ENCODE data around the gene TGFBR3.
"Not testable (repeated sequence)": the region's sequence is repeated elsewhere in the genome, so short reads cannot be mapped to it uniquely, and the experiment has no call there.

TGFBR3 gene

GRCh38 chr1:91836331-91837040 lies 49.5 kb downstream of the TGFBR3 start:
- Histone ChIP-seq H3F3A (ENCODE audit: insufficient read depth) (no peaks in the 10 kb centered on the region), H3K9me2 (replicated peaks; ENCODE audit: insufficient read depth, low read length) (no peaks in the 10 kb centered on the region), H3K27ac (ENCODE audit: low read depth, low read length) (no peak overlapping the region), H3K79me2 (ENCODE audit: insufficient read depth, low read length) (no peaks in the 10 kb centered on the region), H3K4me2 (ENCODE audit: low read depth, low read length, poor library complexity, severe bottlenecking) (no peak overlapping the region), H3K27me3 (ENCODE audit: low read length) (no peaks in the 10 kb centered on the region), H4K20me1 (ENCODE audit: low read depth, low read length) (no peaks in the 10 kb centered on the region), H2AFZ (ENCODE audit: low read depth, low read length, severe bottlenecking) (no peak overlapping the region), H3K36me3 (ENCODE audit: low read length) (no peaks in the 10 kb centered on the region), H3K4me3 (ENCODE audit: insufficient read depth, low read length, poor library complexity, severe bottlenecking) (no peak overlapping the region), H3K9me3 (ENCODE audit: insufficient read depth, low read length) (no peaks in the 10 kb centered on the region), H3K9ac (ENCODE audit: low read length) (no peak overlapping the region)
- TF ChIP-seq EZH2phosphoT487 (conservative IDR thresholded peaks at IDR 0.05; ENCODE audit: low read length) (no peak), CTCF (IDR thresholded peaks at IDR 0.05; ENCODE audit: insufficient read depth, low read length, poor library complexity, severe bottlenecking) (no peak)

- TF ChIP-seq CTCF (IDR thresholded peaks at IDR 0.05; ENCODE audit: insufficient read depth, low read length, poor library complexity, severe bottlenecking) (no peak), EZH2phosphoT487 (conservative IDR thresholded peaks at IDR 0.05; ENCODE audit: low read length) (no peak)
- no peak overlapping the region for H2AFZ ChIP-seq (ENCODE audit: low read depth, low read length, severe bottlenecking)
- H3K27ac ChIP-seq (ENCODE audit: low read depth, low read length): no peak overlapping the region
- no peak overlapping the region for H3K4me3 ChIP-seq (ENCODE audit: insufficient read depth, low read length, poor library complexity, severe bottlenecking)
- H3K36me3 ChIP-seq (ENCODE audit: low read length): no peaks in the 10 kb centered on the region
- H3K9me3 ChIP-seq (ENCODE audit: insufficient read depth, low read length): no peaks in the 10 kb centered on the region
- H3K79me2 ChIP-seq (ENCODE audit: insufficient read depth, low read length): no peaks in the 10 kb centered on the region
- H4K20me1 ChIP-seq (ENCODE audit: low read depth, low read length): no peaks in the 10 kb centered on the region
- H3K9me2 ChIP-seq (replicated peaks; ENCODE audit: insufficient read depth, low read length): no peaks in the 10 kb centered on the region
- no peaks in the 10 kb centered on the region for H3K27me3 ChIP-seq (ENCODE audit: low read length)
- no peak overlapping the region for H3K9ac ChIP-seq (ENCODE audit: low read length)
- H3F3A ChIP-seq (ENCODE audit: insufficient read depth): no peaks in the 10 kb centered on the region
- no peak overlapping the region for H3K4me2 ChIP-seq (ENCODE audit: low read depth, low read length, poor library complexity, severe bottlenecking)
Measured at GRCh38 chr1:91835087-91835521, 50.8 kb downstream of the TGFBR3 start.

GRCh38 chr1:91834549-91834948 lies 51.4 kb downstream of the TGFBR3 start:
- not testable (repeated sequence) for H3K36me3 ChIP-seq (ENCODE audit: low read length); H3K79me2 ChIP-seq (ENCODE audit: insufficient read depth, low read length); H3K9me3 ChIP-seq (ENCODE audit: insufficient read depth, low read length); H4K20me1 ChIP-seq (ENCODE audit: low read depth, low read length); H3K4me2 ChIP-seq (ENCODE audit: low read depth, low read length, poor library complexity, severe bottlenecking); H3K4me3 ChIP-seq (ENCODE audit: insufficient read depth, low read length, poor library complexity, severe bottlenecking); H3F3A ChIP-seq (ENCODE audit: insufficient read depth); H3K9ac ChIP-seq (ENCODE audit: low read length); H3K27ac ChIP-seq (ENCODE audit: low read depth, low read length); H2AFZ ChIP-seq (ENCODE audit: low read depth, low read length, severe bottlenecking); H3K9me2 ChIP-seq (replicated peaks; ENCODE audit: insufficient read depth, low read length); H3K27me3 ChIP-seq (ENCODE audit: low read length)

GRCh38 chr1:91833946-91834345 lies 52.0 kb downstream of the TGFBR3 start:
- TF ChIP-seq EZH2phosphoT487 (conservative IDR thresholded peaks at IDR 0.05; ENCODE audit: low read length) (no peak), CTCF (IDR thresholded peaks at IDR 0.05; ENCODE audit: insufficient read depth, low read length, poor library complexity, severe bottlenecking) (no peak)
- Histone ChIP-seq H4K20me1 (ENCODE audit: low read depth, low read length) (no peaks in the 10 kb centered on the region), H3K27me3 (ENCODE audit: low read length) (no peaks in the 10 kb centered on the region), H3F3A (ENCODE audit: insufficient read depth) (no peaks in the 10 kb centered on the region), H2AFZ (ENCODE audit: low read depth, low read length, severe bottlenecking) (no peak overlapping the region), H3K9ac (ENCODE audit: low read length) (no peak overlapping the region), H3K9me2 (replicated peaks; ENCODE audit: insufficient read depth, low read length) (no peaks in the 10 kb centered on the region), H3K79me2 (ENCODE audit: insufficient read depth, low read length) (no peaks in the 10 kb centered on the region), H3K27ac (ENCODE audit: low read depth, low read length) (no peak overlapping the region), H3K9me3 (ENCODE audit: insufficient read depth, low read length) (no peaks in the 10 kb centered on the region), H3K4me2 (ENCODE audit: low read depth, low read length, poor library complexity, severe bottlenecking) (no peak overlapping the region), H3K36me3 (ENCODE audit: low read length) (no peaks in the 10 kb centered on the region), H3K4me3 (ENCODE audit: insufficient read depth, low read length, poor library complexity, severe bottlenecking) (no peak overlapping the region)
